GM23248 (cell line): ENCODE data around the gene SSUH2. TPM values are rescaled to one million over a fixed set of nuclear protein-coding genes. Genes with fewer than 3 reads are reported as not detected.

Source experiments
- DNase-seq: peaks from one replicate; pipeline ENCODE4 v3.0.0-alpha.2; 2015
- H2AFZ ChIP-seq: fragments of 200-600 bp; sonication (generic); 2 replicates; pipeline ENCODE4 v1.6.1; 2016; ENCODE audit warnings: antibody characterized with exemption
- H3F3A ChIP-seq: fragments of 200-600 bp; sonication (generic); 2 replicates; pipeline ENCODE4 v1.6.1; 2016; ENCODE audit warnings: mild to moderate bottlenecking, antibody characterized with exemption, mixed run types; ENCODE audit not compliant: insufficient read depth
- H3K27ac ChIP-seq: fragments of 200-600 bp; sonication (generic); 2 replicates; pipeline ENCODE4 v1.5.1; 2016; ENCODE audit warnings: mild to moderate bottlenecking
- H3K27me3 ChIP-seq: fragments of 200-600 bp; sonication (generic); replicated peaks from 2 replicates; pipeline ENCODE4 v1.6.1; 2016; ENCODE audit warnings: mild to moderate bottlenecking; ENCODE audit not compliant: insufficient read depth
- H3K36me3 ChIP-seq: fragments of 200-600 bp; sonication (generic); 2 replicates; pipeline ENCODE4 v1.6.1; 2016; ENCODE audit warnings: low read depth, mild to moderate bottlenecking
- H3K4me1 ChIP-seq: fragments of 200-600 bp; sonication (generic); 2 replicates; pipeline ENCODE4 v1.6.1; 2016; ENCODE audit warnings: mild to moderate bottlenecking; ENCODE audit not compliant: insufficient read depth
- H3K4me2 ChIP-seq: fragments of 200-600 bp; sonication (generic); one replicate; pipeline ENCODE4 v1.6.1; 2016; ENCODE audit warnings: mild to moderate bottlenecking; ENCODE audit not compliant: unreplicated experiment
- H3K4me3 ChIP-seq: fragments of 200-600 bp; sonication (generic); 2 replicates; pipeline ENCODE4 v1.5.1; 2016; ENCODE audit warnings: mild to moderate bottlenecking
- H3K79me2 ChIP-seq: fragments of 200-600 bp; sonication (generic); 2 replicates; pipeline ENCODE4 v1.6.1; 2016; ENCODE audit warnings: mild to moderate bottlenecking; ENCODE audit not compliant: insufficient read depth
- H3K9ac ChIP-seq: fragments of 200-600 bp; sonication (generic); 2 replicates; pipeline ENCODE4 v1.6.1; 2016; ENCODE audit warnings: mild to moderate bottlenecking
- H3K9me2 ChIP-seq: fragments of 200-600 bp; sonication (generic); 2 replicates; pipeline ENCODE4 v1.6.1; 2016; ENCODE audit warnings: mixed run types, mild to moderate bottlenecking, moderate library complexity; ENCODE audit not compliant: insufficient read depth
- H3K9me3 ChIP-seq: fragments of 200-600 bp; sonication (generic); one replicate; pipeline ENCODE4 v1.6.1; 2017; ENCODE audit warnings: low read depth
- H4K20me1 ChIP-seq: fragments of 200-600 bp; sonication (generic); 2 replicates; pipeline ENCODE4 v1.6.0; 2016; ENCODE audit not compliant: insufficient read depth
- EZH2 ChIP-seq: fragments of 200-600 bp; sonication (generic); IDR thresholded peaks from 2 replicates; pipeline ENCODE4 v1.6.1; 2018; ENCODE audit warnings: antibody characterized with exemption, mild to moderate bottlenecking; ENCODE audit not compliant: insufficient read depth, poor library complexity, severe bottlenecking
- EZH2phosphoT487 ChIP-seq: fragments of 200-600 bp; sonication (generic); IDR thresholded peaks from 2 replicates; pipeline ENCODE4 v1.6.1; 2018; ENCODE audit warnings: antibody characterized with exemption, moderate library complexity, mild to moderate bottlenecking, low read depth; ENCODE audit not compliant: insufficient read depth
- WGBS, 2 experiments: methylation state at CpG; one replicate each; pipeline ENCODE4 v1.1.6; 2015 to 2017; ENCODE audit warnings: low lambda C conversion rate in 2 of 2, low coverage in 1 of 2; ENCODE audit errors: missing lambda C conversion rate in 2 of 2; 5-methylcytosine and 5-hydroxymethylcytosine counted together
- in situ Hi-C: fragments of 300-500 bp; cut with MboI; formaldehyde crosslinking; loops from 2 replicates; pipeline ENCODE4 v1.15.0; 2020
- polyA plus RNA-seq: library from polyadenylated mRNA; unstranded; fragments of >200 nt; fragmentation: Nextera tagmentation; extraction: Ambion mirVana; gene quantifications from 2 replicates; pipeline ENCODE4 v1.2.1, GENCODE V29; 2016
- total RNA-seq: library from RNA; depleted of rRNA; stranded (reverse); fragments of >200 nt; shearing (Covaris generic); gene quantifications from 2 replicates; pipeline ENCODE4 v1.2.3, GENCODE V29; 2014

SSUH2 gene
- total and polyA plus RNA-seq, 2 experiments from 2014 or later, result 0.18 to 0.76 TPM

- H3K9me3 ChIP-seq, result no peaks in the 10 kb centered on the region
- H2AFZ ChIP-seq, result no peak overlapping the region
- H3K9ac ChIP-seq, result no peak overlapping the region
- no peak overlapping the region for H3K27ac ChIP-seq
- no peaks in the 10 kb centered on the region for H3K79me2 ChIP-seq
- H3K4me1 ChIP-seq, result no peaks in the 10 kb centered on the region
- no peak for DNase-seq
- H3K4me3 ChIP-seq, result no peak overlapping the region
- peaks cover 20% of the 10 kb centered on the region; the same call in 1 of the 2 replicates for H3K27me3 ChIP-seq
- H3F3A ChIP-seq, result no peaks in the 10 kb centered on the region
- WGBS, 2 experiments, result 74 to 76% methylated on average over 12 of the region's 12 CpGs
- H3K9me2 ChIP-seq, result no peaks in the 10 kb centered on the region
- no peaks in the 10 kb centered on the region for H3K36me3 ChIP-seq
- no peak overlapping the region for H3K4me2 ChIP-seq
- H4K20me1 ChIP-seq, result no peaks in the 10 kb centered on the region
- TF ChIP-seq EZH2 (no peak), EZH2phosphoT487 (no peak)
- in situ Hi-C loops, result no loop called here
Observed at GRCh38 chr3:8647137-8647985, 2.8 kb upstream of the SSUH2 start.

GRCh38 chr3:8646313-8646938 lies 1.8 kb upstream of the SSUH2 start:
- H3K4me2 ChIP-seq, result no peak overlapping the region
- in situ Hi-C loops, result no loop called here
- no peak for DNase-seq
- no peak overlapping the region for H2AFZ ChIP-seq
- no peak for TF ChIP-seq EZH2phosphoT487
- WGBS, 2 experiments, result 71 to 72% methylated on average over 14 of the region's 14 CpGs
- no peak overlapping the region for H3K27ac ChIP-seq
- no peak overlapping the region for H3K4me3 ChIP-seq
- H3K9me2 ChIP-seq, result no peaks in the 10 kb centered on the region
- no peaks in the 10 kb centered on the region for H3F3A ChIP-seq
- H3K9me3 ChIP-seq, result no peaks in the 10 kb centered on the region
- no peaks in the 10 kb centered on the region for H4K20me1 ChIP-seq
- H3K36me3 ChIP-seq, result no peaks in the 10 kb centered on the region
- no peaks in the 10 kb centered on the region for H3K4me1 ChIP-seq
- no peak overlapping the region for H3K9ac ChIP-seq
- H3K27me3 ChIP-seq, result peaks cover 14% of the 10 kb centered on the region; the same call in 1 of the 2 replicates
- no peaks in the 10 kb centered on the region for H3K79me2 ChIP-seq

GRCh38 chr3:8645712-8646111 lies 1.1 kb upstream of the SSUH2 start:
- H4K20me1 ChIP-seq, result no peaks in the 10 kb centered on the region

GRCh38 chr3:8643693-8644365 lies 769 bp downstream of the SSUH2 start:
- no peaks in the 10 kb centered on the region for H3K36me3 ChIP-seq
- 73 to 77% methylated on average over 10 of the region's 10 CpGs for WGBS, 2 experiments
- no peaks in the 10 kb centered on the region for H3K4me1 ChIP-seq
- TF ChIP-seq EZH2, result no peak
- H3K9ac ChIP-seq, result no peak overlapping the region
- H3K27me3 ChIP-seq, result peaks cover 19% of the 10 kb centered on the region; the same call in 1 of the 2 replicates
- H3K79me2 ChIP-seq, result no peaks in the 10 kb centered on the region
- H3K9me3 ChIP-seq, result no peaks in the 10 kb centered on the region
- no peak overlapping the region for H3K27ac ChIP-seq
- no peak for DNase-seq
- H3F3A ChIP-seq, result no peaks in the 10 kb centered on the region
- no peaks in the 10 kb centered on the region for H4K20me1 ChIP-seq
- H3K4me2 ChIP-seq, result no peak overlapping the region
- no peak overlapping the region for H2AFZ ChIP-seq
- H3K9me2 ChIP-seq, result no peaks in the 10 kb centered on the region
- in situ Hi-C loops, result no loop called here
- no peak overlapping the region for H3K4me3 ChIP-seq

More at GRCh38 chr3:8645712-8646111, 1.1 kb upstream of the SSUH2 start:
- H3K9me2 ChIP-seq, result no peaks in the 10 kb centered on the region
- H3K4me1 ChIP-seq, result no peaks in the 10 kb centered on the region
- DNase-seq, result no peak
- no peaks in the 10 kb centered on the region for H3K36me3 ChIP-seq
- no peak overlapping the region for H3K9ac ChIP-seq
- H3K79me2 ChIP-seq, result no peaks in the 10 kb centered on the region
- in situ Hi-C loops, result no loop called here
- no peak overlapping the region for H3K27ac ChIP-seq
- H3K27me3 ChIP-seq, result peaks cover 14% of the 10 kb centered on the region; the same call in 1 of the 2 replicates
- H3F3A ChIP-seq, result no peaks in the 10 kb centered on the region
- no peak overlapping the region for H3K4me3 ChIP-seq
- H2AFZ ChIP-seq, result no peak overlapping the region
- H3K9me3 ChIP-seq, result no peaks in the 10 kb centered on the region
- WGBS, 2 experiments, result 78 to 81% methylated on average over 6 of the region's 6 CpGs
- TF ChIP-seq EZH2 (no peak), EZH2phosphoT487 (no peak)
- H3K4me2 ChIP-seq, result no peak overlapping the region
